Fibroblast of lung (primary cell): ENCODE measurements around the gene MAST1.
A peak's percentile ranks its signal among the peaks of the same experiment; 100 is the strongest.

Experiments used
- CTCF ChIP-seq, 2 donors: IDR thresholded peaks in 1 of 2; conservative IDR thresholded peaks in 1 of 2; 1 replicate in 1 of 2; 2 replicates in 1 of 2; pipeline ENCODE4 v1.5.1; 2011 to 2012; ENCODE audit warnings: low read length in 2 of 2, control low read depth in 1 of 2, inconsistent platforms in 1 of 2, low read depth in 1 of 2, mild to moderate bottlenecking in 1 of 2
- EZH2 ChIP-seq: IDR thresholded peaks from 2 replicates; pipeline ENCODE4 v1.5.1; 2012; ENCODE audit warnings: low read length, control low read depth, mild to moderate bottlenecking; ENCODE audit errors: missing control alignments

DNA sequence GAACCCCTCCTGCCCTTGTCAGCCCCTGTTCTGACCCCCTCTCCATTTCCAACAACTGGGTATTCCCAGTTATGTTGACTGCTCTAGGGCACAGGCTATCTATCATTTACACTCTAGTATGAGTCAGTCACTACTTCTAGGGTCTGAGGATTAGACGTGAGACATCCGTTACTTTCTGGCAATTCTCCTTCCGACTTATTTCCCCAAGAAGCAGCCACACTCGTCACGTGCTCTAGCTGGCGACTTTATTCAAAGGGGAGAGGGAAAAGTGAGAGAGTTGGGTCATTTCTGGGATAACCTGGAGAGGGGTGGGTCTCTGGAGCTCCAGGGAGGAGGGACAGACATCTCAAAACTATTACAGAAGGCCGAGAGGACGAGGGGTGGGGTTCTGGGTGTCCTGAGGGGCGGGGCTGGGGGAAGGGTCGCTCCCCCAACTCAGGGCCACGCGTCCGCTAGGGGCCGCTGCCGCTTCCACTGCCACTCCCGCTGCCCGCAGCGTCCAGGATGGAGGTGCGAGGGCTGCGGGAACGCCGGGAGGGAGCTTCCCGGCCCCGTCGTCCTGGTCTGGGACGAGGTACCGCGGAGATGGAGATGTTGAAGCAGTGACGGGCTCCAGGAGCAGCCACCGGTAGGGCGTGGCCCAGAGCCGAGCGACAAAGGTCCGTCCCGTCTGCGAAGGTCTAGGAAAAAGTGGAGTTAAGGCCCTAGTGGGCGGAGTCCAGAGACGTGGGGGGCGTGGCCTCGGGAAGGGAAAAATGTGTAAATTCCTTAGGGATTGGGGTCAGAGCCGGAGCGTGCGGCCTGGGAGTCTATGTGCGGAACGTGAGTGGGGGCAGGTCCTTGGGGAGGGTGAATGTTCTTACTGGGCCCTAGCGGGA is 12.8 kb upstream of the MAST1 start:
- TF ChIP-seq CTCF (conservative IDR thresholded peaks at IDR 0.05 in 1 of 2, IDR thresholded peaks at IDR 0.05 in 1 of 2; ENCODE audit: low read depth in 1 of 2, low read length in 2 of 2): peak in 1 of 2 donors; percentile 23
- TF ChIP-seq EZH2: no peak
